Activated T-cell treated with anti-CD3 and anti-CD28 coated beads, Interleukin-2, amount 50 U/mL, for 4 hours (primary cell): Measurements from ENCODE around the gene CNP. TPM values are rescaled to one million over a fixed set of nuclear protein-coding genes. Genes with fewer than 3 reads are reported as not detected.

ENCODE experiments used
- ATAC-seq, 2 donors: fragments of 200-7000 bp; cut with Tn5 transposase; one replicate each; pipeline ENCODE4 v1.10.0; 2021
- DNase-seq: peaks from one replicate; pipeline ENCODE4 v3.0.0-alpha.2; 2020
- H3K27me3 Mint-ChIP-seq: one replicate; pipeline ENCODE4 v1.8.0; 2021; ENCODE audit warnings: low read depth, mixed read lengths
- H3K36me3 Mint-ChIP-seq: one replicate; pipeline ENCODE4 v1.8.0; 2022; ENCODE audit warnings: mixed read lengths; ENCODE audit not compliant: insufficient read depth
- H3K4me1 Mint-ChIP-seq: one replicate; pipeline ENCODE4 v1.8.0; 2021; ENCODE audit warnings: low read depth, mixed read lengths
- H3K4me3 Mint-ChIP-seq: one replicate; pipeline ENCODE4 v1.8.0; 2021; ENCODE audit warnings: mild to moderate bottlenecking, moderate library complexity, mixed read lengths
- H3K9me3 Mint-ChIP-seq: one replicate; pipeline ENCODE4 v1.8.0; 2021; ENCODE audit warnings: mixed read lengths
- total RNA-seq, 3 donors: library from RNA; stranded (reverse); gene quantifications; one replicate each; pipeline ENCODE4 v1.2.1, GENCODE V29; 2021

CNP gene
- total RNA-seq, 3 donors from 2014 or later = 70.0 to 80.0 (median 78.3) TPM

DNA sequence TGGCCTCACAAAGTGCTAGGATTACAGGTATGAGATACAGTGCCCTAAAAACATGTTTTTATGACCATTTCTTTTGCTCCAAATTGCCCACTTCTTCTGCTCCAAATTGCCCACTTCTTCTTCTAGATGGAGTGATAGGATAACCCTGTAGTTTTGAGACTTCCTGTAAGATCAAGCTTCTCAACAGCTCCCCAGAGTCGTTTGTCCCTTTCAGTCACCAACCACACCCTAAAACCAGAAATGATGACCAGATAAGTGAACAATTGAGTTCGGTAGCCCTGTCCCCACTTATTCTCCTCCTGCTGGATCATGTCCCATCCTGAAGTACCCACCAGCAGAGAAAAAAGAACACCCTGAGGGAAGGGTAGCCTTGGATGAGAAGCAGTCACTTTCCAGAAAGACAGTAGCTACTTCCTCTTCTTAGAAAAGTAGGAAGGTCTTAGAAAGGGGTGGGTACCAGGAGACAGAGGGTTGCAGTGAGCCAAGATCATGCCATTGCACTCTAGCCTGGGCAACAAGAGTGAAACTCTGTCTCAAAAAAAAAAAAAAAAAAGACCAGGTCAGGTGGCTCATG lies 33.7 kb upstream of the CNP start:
- DNase-seq = no peak
- no peak for ATAC-seq
- H3K27me3 Mint-ChIP-seq = no peaks in the 10 kb centered on the region
- no peaks in the 10 kb centered on the region for H3K36me3 Mint-ChIP-seq
- H3K9me3 Mint-ChIP-seq = no peaks in the 10 kb centered on the region
- H3K4me3 Mint-ChIP-seq = no peak overlapping the region
- H3K4me1 Mint-ChIP-seq = peaks cover 26% of the 10 kb centered on the region

DNA sequence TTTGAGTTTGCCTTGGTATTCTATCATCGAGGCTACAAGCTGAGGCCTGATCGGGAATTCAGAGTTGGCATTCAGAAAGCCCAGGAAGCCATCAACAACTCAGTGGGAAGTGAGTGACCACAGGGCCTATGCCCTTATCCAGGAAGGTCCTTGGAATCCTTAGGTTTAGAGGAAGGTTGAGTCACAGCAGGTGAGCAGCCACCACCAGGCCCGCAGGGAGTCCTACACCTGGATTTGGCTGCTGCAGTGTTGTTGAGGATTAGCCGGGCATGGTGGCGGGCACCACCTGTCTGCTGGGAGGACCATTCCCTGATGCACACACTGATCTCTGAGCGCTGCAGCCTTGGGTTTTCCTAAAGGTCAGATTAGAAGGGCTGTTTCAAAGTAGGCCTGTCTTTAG lies 31.0 kb upstream of the CNP start:
- no peak for ATAC-seq
- Mint-ChIP-seq H3K4me3 (no peak overlapping the region), H3K9me3 (no peaks in the 10 kb centered on the region), H3K36me3 (no peaks in the 10 kb centered on the region), H3K4me1 (peaks cover 8% of the 10 kb centered on the region), H3K27me3 (no peaks in the 10 kb centered on the region)
- DNase-seq = no peak

GRCh38 chr17:41937970-41938954 lies 28.3 kb upstream of the CNP start:
- Mint-ChIP-seq H3K9me3 (no peaks in the 10 kb centered on the region), H3K4me1 (no peaks in the 10 kb centered on the region), H3K36me3 (no peaks in the 10 kb centered on the region), H3K27me3 (no peaks in the 10 kb centered on the region), H3K4me3 (no peak overlapping the region)
- DNase-seq (no peak), ATAC-seq (no peak)

- Mint-ChIP-seq H3K36me3 (no peaks in the 10 kb centered on the region), H3K4me1 (no peaks in the 10 kb centered on the region), H3K4me3 (no peak overlapping the region), H3K27me3 (no peaks in the 10 kb centered on the region), H3K9me3 (no peaks in the 10 kb centered on the region)
- ATAC-seq (no peak), DNase-seq (no peak)
Measured at GRCh38 chr17:41939044-41939692, 27.4 kb upstream of the CNP start.

DNA sequence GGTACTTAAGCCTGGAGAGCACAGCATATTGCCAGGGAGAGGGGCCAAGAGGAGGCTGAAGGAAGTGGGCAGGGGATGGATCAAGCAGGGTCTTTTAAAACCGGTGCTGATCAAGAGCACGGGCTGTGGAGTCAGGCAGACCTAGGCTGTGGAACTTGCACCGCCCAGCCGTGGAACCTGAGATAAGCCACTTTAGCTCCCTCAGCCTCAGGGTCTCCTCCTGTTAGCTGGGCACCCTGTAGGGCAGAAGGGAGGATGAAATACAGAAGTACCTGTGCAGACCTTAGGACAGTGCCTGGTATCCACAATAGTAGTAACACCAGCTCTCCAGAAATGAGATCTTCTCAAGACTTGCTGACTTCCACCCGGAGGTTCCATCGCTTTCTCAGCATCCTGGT lies 26.9 kb upstream of the CNP start:
- no peaks in the 10 kb centered on the region for H3K27me3 Mint-ChIP-seq
- H3K4me3 Mint-ChIP-seq = no peak overlapping the region
- no peaks in the 10 kb centered on the region for H3K36me3 Mint-ChIP-seq
- ATAC-seq = no peak
- H3K4me1 Mint-ChIP-seq = no peaks in the 10 kb centered on the region
- no peaks in the 10 kb centered on the region for H3K9me3 Mint-ChIP-seq
- DNase-seq = no peak

GRCh38 chr17:41941168-41941567 lies 25.4 kb upstream of the CNP start:
- Mint-ChIP-seq H3K27me3 (no peaks in the 10 kb centered on the region), H3K36me3 (no peaks in the 10 kb centered on the region), H3K4me1 (no peaks in the 10 kb centered on the region), H3K4me3 (no peak overlapping the region), H3K9me3 (no peaks in the 10 kb centered on the region)
- no peak for ATAC-seq
- DNase-seq = no peak

DNA sequence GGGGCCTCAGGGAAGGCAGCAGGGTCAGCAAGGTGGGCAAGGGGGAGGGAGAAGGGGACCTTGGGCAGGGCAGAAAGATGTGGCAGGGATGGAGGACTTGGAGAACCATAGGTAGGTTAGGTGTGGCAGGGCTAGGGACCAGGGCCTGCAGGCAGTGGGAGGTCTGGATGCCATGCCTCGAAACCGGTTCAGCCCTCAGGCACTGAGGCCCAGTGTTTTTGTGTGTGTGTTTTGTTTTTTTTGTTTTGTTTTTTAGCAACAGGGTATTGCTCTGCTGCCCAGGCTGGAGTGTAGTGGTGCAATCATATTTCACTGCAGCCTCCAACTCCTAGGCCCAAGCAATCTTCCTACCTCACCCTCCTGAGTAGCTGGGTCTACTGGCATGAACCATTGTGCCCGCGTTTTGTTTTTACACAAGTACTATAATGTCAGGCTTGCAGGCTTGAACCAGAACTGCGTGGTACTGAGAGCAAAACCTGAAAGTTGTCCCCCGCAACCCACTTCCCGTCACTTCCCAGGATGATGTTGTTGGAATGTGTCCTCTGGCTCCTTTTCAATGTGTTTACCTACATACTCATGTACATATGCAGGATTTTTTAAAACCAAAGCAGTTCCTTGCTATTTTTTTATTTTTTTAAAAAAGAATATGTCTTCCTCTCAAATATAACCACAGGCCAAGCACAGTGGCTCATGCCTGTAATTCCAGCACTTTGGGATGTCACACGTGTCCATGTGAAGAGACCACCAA lies 23.8 kb upstream of the CNP start:
- Mint-ChIP-seq H3K9me3 (no peaks in the 10 kb centered on the region), H3K36me3 (no peaks in the 10 kb centered on the region), H3K4me1 (no peaks in the 10 kb centered on the region), H3K4me3 (no peak overlapping the region), H3K27me3 (no peaks in the 10 kb centered on the region)
- no peak for DNase-seq
- no peak for ATAC-seq

GRCh38 chr17:41943492-41943891 lies 23.1 kb upstream of the CNP start:
- ATAC-seq (no peak), DNase-seq (no peak)
- H3K4me3 Mint-ChIP-seq = no peak overlapping the region
- H3K4me1 Mint-ChIP-seq = no peaks in the 10 kb centered on the region
- H3K27me3 Mint-ChIP-seq = no peaks in the 10 kb centered on the region
- H3K9me3 Mint-ChIP-seq = no peaks in the 10 kb centered on the region
- H3K36me3 Mint-ChIP-seq = no peaks in the 10 kb centered on the region

- ATAC-seq (no peak), DNase-seq (no peak)
- no peaks in the 10 kb centered on the region for H3K4me1 Mint-ChIP-seq
- no peaks in the 10 kb centered on the region for H3K9me3 Mint-ChIP-seq
- H3K36me3 Mint-ChIP-seq = no peaks in the 10 kb centered on the region
- H3K27me3 Mint-ChIP-seq = no peaks in the 10 kb centered on the region
- H3K4me3 Mint-ChIP-seq = no peak overlapping the region
Measured at GRCh38 chr17:41944943-41945342, 21.7 kb upstream of the CNP start.

DNA sequence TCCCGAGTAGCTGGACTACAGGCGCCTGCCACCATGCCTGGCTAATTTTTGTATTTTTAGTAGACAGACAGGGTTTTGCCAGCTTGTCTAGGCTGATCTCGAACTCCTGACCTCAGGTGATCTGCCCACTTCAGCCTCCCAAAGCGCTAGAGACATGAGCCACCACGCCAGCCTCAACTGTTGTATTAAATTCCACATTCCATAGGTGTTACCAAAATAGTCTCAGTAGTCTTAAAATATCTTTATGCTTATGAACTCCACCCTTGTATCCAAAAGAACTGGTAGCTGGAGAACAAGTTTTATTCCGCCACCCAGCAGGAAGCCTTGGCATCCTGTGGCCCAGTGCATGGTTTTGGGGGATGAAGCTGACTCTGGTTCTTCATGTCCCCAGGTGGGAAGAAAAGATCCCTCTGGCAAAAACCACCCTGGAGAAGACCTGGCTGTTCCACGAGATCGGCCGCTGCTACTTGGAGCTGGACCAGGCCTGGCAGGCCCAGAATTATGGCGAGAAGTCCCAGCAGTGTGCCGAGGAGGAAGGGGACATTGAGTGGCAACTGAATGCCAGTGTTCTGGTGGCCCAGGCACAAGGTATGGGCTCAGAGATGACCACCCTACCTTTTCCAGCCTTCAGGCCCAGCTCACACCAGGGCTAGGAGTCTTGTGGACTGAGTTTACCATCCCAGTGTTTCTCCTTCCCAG lies 17.7 kb upstream of the CNP start:
- Mint-ChIP-seq H3K9me3 (no peaks in the 10 kb centered on the region), H3K4me3 (no peak overlapping the region), H3K4me1 (no peaks in the 10 kb centered on the region), H3K36me3 (no peaks in the 10 kb centered on the region), H3K27me3 (no peaks in the 10 kb centered on the region)
- ATAC-seq (no peak), DNase-seq (no peak)

- Mint-ChIP-seq H3K27me3 (no peaks in the 10 kb centered on the region), H3K9me3 (no peaks in the 10 kb centered on the region), H3K4me1 (no peaks in the 10 kb centered on the region), H3K36me3 (no peaks in the 10 kb centered on the region), H3K4me3 (no peak overlapping the region)
- no peak for DNase-seq
- no peak for ATAC-seq
Measured at GRCh38 chr17:41956522-41956921, 10.1 kb upstream of the CNP start.

GRCh38 chr17:41957031-41957868 lies 9.3 kb upstream of the CNP start:
- Mint-ChIP-seq H3K9me3 (no peaks in the 10 kb centered on the region), H3K4me1 (no peaks in the 10 kb centered on the region), H3K36me3 (no peaks in the 10 kb centered on the region), H3K27me3 (no peaks in the 10 kb centered on the region), H3K4me3 (no peak overlapping the region)
- DNase-seq = no peak
- ATAC-seq = no peak

GRCh38 chr17:41957869-41958439 lies 8.6 kb upstream of the CNP start:
- Mint-ChIP-seq H3K27me3 (no peaks in the 10 kb centered on the region), H3K4me3 (no peak overlapping the region), H3K9me3 (no peaks in the 10 kb centered on the region), H3K36me3 (no peaks in the 10 kb centered on the region), H3K4me1 (no peaks in the 10 kb centered on the region)
- no peak for DNase-seq
- no peak for ATAC-seq
